Measurements from ENCODE around the gene PRRT1. TPM values are rescaled to one million over a fixed set of nuclear protein-coding genes. Genes with fewer than 3 reads are reported as not detected.

Gene PRRT1
- total and polyA plus RNA-seq, 12 donors: 0.17 to 2.9 (median 0.69) TPM

DNA sequence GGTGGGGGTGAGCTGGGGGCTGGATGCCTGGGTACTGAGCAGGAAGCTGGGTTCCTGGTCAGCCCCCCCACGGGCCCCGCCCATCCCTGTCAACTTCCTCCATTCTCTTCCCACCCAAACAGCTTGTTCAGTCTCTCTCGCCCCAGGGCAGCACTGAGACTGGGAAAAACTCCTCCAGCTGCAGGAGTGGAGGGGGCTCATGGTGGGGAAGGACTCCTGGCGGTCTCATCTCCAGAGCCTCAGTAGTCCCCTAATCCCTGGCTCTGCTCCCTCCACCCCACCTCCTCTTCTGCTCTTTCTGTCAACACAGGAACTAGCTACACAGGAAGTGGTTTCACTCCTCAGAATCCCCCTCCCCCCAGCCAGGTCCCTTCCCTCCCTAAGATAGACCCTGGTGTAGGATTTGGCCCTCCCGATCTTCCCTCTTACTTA, 40.9 kb upstream of the PRRT1 start, which contains the start of gene GPSM3:
Gene GPSM3, minus strand, starts transcription at position 36 of the 432 bp plus-strand sequence. CDS start 130 bp downstream, outside the sequence.
- no peak for ATAC-seq
- WGBS, 2 donors: 38 to 40% methylated on average over 3 to 5 of the region's 5 CpGs
- TF ChIP-seq, protein P1, sequence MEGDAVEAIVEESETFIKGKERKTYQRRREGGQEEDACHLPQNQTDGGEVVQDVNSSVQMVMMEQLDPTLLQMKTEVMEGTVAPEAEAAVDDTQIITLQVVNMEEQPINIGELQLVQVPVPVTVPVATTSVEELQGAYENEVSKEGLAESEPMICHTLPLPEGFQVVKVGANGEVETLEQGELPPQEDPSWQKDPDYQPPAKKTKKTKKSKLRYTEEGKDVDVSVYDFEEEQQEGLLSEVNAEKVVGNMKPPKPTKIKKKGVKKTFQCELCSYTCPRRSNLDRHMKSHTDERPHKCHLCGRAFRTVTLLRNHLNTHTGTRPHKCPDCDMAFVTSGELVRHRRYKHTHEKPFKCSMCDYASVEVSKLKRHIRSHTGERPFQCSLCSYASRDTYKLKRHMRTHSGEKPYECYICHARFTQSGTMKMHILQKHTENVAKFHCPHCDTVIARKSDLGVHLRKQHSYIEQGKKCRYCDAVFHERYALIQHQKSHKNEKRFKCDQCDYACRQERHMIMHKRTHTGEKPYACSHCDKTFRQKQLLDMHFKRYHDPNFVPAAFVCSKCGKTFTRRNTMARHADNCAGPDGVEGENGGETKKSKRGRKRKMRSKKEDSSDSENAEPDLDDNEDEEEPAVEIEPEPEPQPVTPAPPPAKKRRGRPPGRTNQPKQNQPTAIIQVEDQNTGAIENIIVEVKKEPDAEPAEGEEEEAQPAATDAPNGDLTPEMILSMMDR (IDR thresholded peaks at IDR 0.05): no peak
- DNase-seq: peak; percentile 65 to 71
- Histone ChIP-seq H3K36me3 (peaks cover 0 to 30% (median 5%) of the 10 kb centered on the region in 9 donors), H3K27me3 (no peaks in the 10 kb centered on the region), H3K4me1 (peaks cover 17 to 81% (median 68%) of the 10 kb centered on the region in 9 donors), H3K9me3 (no peaks in the 10 kb centered on the region), H3K27ac (peak within 1 kb of the TSS; percentile 50 to 99 (median 98)), H3K4me3 (peak within 1 kb of the TSS in 8 of 10 donors; percentile 14 to 82 (median 58))
- intact Hi-C loops (cut with DNase I): loop anchor here in 2 of 10 donors (5.0 kb wide), 1 partner anchor 65 kb away; the partner anchor contains the start of gene ATF6B (in 2 of the 2)

DNA sequence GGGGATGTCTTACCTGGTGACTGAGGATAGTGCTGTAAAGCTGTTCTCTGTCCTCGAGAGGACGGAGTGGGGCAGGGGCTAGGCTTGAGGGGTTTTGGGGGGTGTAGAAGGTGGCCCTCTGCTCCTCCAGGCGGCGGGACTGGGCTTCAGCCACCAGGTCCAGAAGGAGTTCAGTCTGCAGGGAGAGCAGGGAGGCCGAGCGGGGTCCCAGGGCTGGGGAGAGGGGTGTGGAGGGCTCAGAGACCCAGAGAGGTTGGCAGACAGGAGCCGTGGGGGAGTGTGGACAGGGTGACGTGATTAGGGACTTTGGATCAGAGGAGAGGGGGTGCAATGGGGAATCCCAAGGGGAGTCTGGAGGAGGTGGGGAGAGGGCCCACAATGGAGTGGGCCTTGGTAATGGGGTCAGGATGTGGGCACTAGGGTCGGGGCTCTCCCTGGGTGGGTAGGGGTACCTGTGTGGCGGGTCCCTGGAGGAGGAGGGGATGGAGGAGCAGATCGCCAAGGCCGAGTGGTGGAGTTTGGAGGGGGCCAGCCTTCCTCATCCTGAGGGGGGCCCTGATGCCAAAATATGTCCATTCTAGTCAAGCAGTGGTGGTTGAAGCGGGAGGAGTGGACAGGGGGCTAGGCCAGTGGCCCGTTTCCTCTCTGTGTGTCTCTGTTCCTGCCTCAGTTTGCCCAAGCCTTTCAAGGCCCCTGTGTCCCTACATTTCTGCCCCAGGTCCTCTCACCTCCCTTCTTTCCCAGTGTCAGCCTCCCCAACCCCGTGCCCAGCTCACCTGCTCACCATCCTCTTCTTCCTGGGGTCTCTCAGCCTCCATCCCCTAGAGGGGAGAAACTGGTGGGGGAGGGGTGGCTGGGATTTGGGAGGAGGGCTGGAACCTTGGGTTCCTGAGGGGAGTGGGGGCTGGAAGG, 40.2 kb upstream of the PRRT1 start:
- Histone ChIP-seq H3K9me3 (no peaks in the 10 kb centered on the region), H3K27ac (peak overlapping the region; percentile 50 to 99 (median 98)), H3K4me1 (peaks cover 13 to 81% (median 67%) of the 10 kb centered on the region in 9 donors), H3K4me3 (peak overlapping the region in 8 of 10 donors; percentile 14 to 82 (median 58)), H3K27me3 (no peaks in the 10 kb centered on the region), H3K36me3 (peaks cover 0 to 30% (median 12%) of the 10 kb centered on the region in 9 donors)
- 71 to 74% methylated on average over 15 of the region's 15 CpGs for WGBS, 2 donors
- ATAC-seq (no peak), DNase-seq (no peak)
- intact Hi-C loops (cut with DNase I): loop anchor here in 2 of 10 donors (5.0 kb wide), 1 partner anchor 65 kb away; the partner anchor contains the start of gene ATF6B (in 2 of the 2)
- TF ChIP-seq, protein P1 (IDR thresholded peaks at IDR 0.05): no peak

DNA sequence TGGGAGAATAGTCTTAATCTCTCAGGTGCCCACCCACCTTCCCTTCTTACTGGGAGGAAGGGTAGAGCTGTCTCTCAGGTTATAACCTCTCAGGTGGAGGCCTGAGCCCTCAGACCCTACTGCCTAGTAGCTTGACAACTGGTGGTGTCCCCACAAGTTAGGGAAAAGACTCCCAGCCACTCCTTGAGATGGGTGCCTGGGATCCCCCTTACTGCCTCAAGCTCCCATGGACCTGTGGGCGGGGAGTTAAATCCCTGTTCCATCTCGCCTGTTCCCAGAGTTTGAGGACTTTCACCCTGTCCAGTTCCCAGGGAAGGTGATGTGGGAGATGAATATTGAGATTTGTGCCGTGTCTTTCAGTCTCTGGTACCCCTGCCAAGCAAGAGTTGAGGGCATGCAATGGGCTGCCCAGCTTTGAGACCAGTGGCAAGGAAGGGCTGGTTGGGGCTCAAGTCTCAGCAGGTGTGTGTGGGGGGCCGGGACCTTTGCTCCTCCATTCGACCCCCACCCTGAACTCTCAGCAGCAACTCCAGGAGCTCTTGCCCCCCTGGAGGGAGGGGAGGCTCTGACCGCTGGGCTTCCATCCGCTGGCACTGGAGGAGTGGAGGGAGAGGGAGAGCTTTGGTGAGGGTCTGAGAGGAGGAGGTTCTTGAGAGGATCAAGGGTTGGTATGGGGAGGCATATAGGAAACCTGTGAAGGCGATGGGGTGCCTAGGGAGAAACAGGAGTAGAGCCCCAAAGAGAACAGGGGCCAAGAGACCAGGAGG, 39.4 kb upstream of the PRRT1 start:
- no peaks in the 10 kb centered on the region for H3K27me3 ChIP-seq
- H3K9me3 ChIP-seq: no peaks in the 10 kb centered on the region
- no peak for DNase-seq
- intact Hi-C loops (cut with DNase I): loop anchor here in 2 of 10 donors (5.0 kb wide), 1 partner anchor 64 kb away; the partner anchor contains the start of gene ATF6B (in 2 of the 2)
- H3K36me3 ChIP-seq: peaks cover 0 to 36% (median 15%) of the 10 kb centered on the region in 9 donors
- TF ChIP-seq, protein P1 (IDR thresholded peaks at IDR 0.05): no peak
- H3K27ac ChIP-seq: peak overlapping the region; percentile 71 to 99 (median 98)
- H3K4me1 ChIP-seq: peaks cover 11 to 84% (median 71%) of the 10 kb centered on the region in 9 donors
- H3K4me3 ChIP-seq: peak overlapping the region in 9 of 10 donors; percentile 75 to 85 (median 80)
- 81 to 85% methylated on average over 8 of the region's 8 CpGs for WGBS, 2 donors
- no peak for ATAC-seq
